Activated T-helper 1 cell treated with Interleukin-2 at 50 U/mL for 16 hours (primary cell): ENCODE data around the gene RAP1GDS1.

Experiments
- DNase-seq: peaks from one replicate; pipeline ENCODE4 v3.0.0-alpha.2; 2020; ENCODE audit warnings: low read depth

Gene RAP1GDS1

GRCh38 chr4:98482847-98483806 is 221.9 kb downstream of the RAP1GDS1 start:
- DNase-seq = no peak

DNA sequence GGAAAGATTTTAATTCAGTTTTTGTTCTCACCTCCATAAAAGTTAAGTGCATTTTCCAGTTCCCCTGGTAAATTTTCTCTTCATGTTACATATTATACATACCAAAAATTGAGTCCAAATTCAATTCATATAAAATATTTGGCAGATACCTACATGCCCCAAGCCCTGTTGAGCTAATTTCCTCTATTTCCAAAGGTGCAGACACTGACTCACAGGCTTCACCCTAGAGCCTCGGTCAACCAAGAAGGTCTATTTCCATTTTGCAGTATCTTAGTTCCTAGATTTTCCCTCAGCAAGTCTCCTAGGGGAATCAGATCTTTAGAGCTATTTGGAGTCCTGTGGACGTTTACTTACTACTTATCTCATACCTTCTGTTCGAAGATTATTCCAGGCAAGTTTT is 222.8 kb downstream of the RAP1GDS1 start:
- DNase-seq = no peak

DNA sequence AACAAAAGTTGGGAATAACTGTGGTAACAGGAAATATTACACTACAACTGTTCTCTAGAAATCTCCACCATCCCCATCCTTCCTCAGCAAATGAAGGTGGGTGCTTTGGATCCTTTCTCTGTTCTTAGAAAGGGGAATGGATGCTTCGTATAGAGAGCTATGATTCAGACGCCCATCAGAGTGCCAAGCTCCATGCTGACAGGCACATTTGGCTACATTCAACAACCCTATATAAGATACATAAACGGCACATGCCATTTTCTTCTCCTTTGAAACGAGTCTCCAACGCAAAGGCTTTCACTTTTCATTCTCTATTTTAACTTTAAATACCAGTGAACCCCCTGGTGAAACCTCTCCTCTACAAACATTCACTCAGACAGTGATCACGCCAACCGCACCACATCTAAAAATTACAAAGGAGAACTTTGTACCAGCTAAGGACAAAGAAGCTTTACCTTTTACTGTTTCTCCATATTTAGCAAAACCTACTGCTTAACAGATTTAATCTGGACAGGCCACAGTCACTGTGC is 224.7 kb downstream of the RAP1GDS1 start:
- DNase-seq = no peak

DNA sequence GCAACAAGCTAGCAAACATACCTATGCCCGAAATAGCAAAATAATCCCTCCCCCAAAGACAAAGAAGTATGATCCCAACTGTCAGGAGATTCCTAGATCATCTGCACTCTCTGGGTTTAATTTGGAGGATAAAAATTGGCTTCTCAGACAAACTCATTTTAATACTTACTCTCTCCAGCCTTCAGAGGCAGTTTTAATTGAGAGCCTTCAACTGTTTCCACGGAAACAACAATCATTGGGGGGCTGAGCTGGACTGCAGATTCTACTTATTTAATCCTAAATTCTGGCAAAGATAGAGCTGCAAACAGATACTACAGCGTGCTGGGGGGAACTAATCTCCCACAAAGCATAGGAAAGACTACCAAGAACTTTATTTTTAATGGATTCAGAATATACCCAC is 229.1 kb downstream of the RAP1GDS1 start:
- no peak for DNase-seq

DNA sequence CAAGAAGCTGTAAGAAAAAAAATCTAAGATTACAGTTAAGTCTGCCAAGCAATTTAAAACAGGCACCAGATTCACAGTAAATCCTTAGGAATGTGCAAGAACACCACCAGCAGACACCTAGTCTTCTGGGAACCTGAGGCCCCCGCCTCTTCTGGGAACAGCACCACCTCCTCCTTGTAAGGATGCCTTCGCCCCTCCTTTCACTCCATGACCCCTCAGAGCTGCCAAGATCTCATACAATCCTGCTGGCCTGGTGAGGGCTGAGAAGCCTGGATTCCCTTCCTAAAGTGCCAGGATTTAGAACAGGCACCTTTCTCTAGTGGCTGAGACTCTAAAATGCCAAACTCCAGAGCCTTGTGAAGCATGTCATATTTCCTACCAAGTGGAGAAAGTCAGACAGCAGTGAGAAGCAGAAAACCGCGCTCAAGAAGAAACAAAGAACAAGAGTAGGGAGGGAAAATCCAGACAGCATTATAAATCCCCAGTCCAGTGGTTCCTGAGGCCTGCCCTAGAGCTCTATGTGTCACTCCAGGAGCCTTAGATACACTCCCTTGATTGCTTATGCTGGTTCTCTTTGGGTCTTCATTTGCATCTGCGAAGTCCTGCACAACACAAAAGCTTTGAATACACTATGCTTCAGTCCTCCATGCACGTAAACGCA is 230.8 kb downstream of the RAP1GDS1 start:
- no peak for DNase-seq

- no peak for DNase-seq
Observed at GRCh38 chr4:98493296-98493695, 232.1 kb downstream of the RAP1GDS1 start.
